A673 (cell line): ENCODE results near the gene YIPF3. TPM values are rescaled to one million over a fixed set of nuclear protein-coding genes. Genes with fewer than 3 reads are reported as not detected.

Experiments used
- BruUV-seq: library from RNA; stranded (reverse); fragments of 400-500 nt; replicated peaks from 2 replicates; lab custom pipeline; 2021; lab: Mats Ljungman, UMichigan
- CTCF ChIA-PET: fragments of 300-600 bp; sonication (Branson Sonifier 250); formaldehyde crosslinking; loops from one replicate; lab custom pipeline; 2022; ENCODE audit warnings: antibody characterized with exemption; lab: Charles Lee
- POLR2A ChIA-PET: fragments of 300-600 bp; sonication (Branson Sonifier 250); formaldehyde crosslinking; loops from one replicate; lab custom pipeline; 2022; ENCODE audit warnings: antibody characterized with exemption; ENCODE audit not compliant: low non-redundant PET; lab: Charles Lee
- DNase-seq: peaks from one replicate; pipeline ENCODE4 v3.0.0-alpha.2; 2015; ENCODE audit warnings: low spot score
- H3K27ac ChIP-seq: fragments of 200-600 bp; sonication (generic); 2 replicates; pipeline ENCODE4 v1.5.1; 2016; ENCODE audit warnings: mixed run types, low read depth, mild to moderate bottlenecking, mixed read lengths, antibody characterized with exemption, low read length; ENCODE audit not compliant: poor library complexity, severe bottlenecking
- H3K27me3 ChIP-seq: fragments of 200-600 bp; sonication (generic); replicated peaks from 2 replicates; pipeline ENCODE4 v1.6.1; 2017; ENCODE audit warnings: mixed run types, low read depth, mild to moderate bottlenecking, mixed read lengths, antibody characterized with exemption, low read length; ENCODE audit not compliant: insufficient read depth, poor library complexity
- H3K36me3 ChIP-seq: fragments of 200-600 bp; sonication (generic); 2 replicates; pipeline ENCODE4 v1.6.1; 2016; ENCODE audit warnings: mixed run types, mild to moderate bottlenecking, mixed read lengths, antibody characterized with exemption, low read length; ENCODE audit not compliant: insufficient read depth, poor library complexity, severe bottlenecking
- H3K4me1 ChIP-seq: fragments of 200-600 bp; sonication (generic); 2 replicates; pipeline ENCODE4 v1.6.1; 2017; ENCODE audit warnings: mixed run types, mild to moderate bottlenecking, mixed read lengths, antibody characterized with exemption, low read length; ENCODE audit not compliant: insufficient read depth, poor library complexity, severe bottlenecking
- H3K4me3 ChIP-seq: fragments of 200-600 bp; sonication (generic); 2 replicates; pipeline ENCODE4 v1.5.1; 2016; ENCODE audit warnings: low read depth, mixed run types, mild to moderate bottlenecking, mixed read lengths, low read length; ENCODE audit not compliant: poor library complexity, severe bottlenecking
- H3K9me3 ChIP-seq: fragments of 200-600 bp; sonication (generic); 2 replicates; pipeline ENCODE4 v1.6.1; 2016; ENCODE audit warnings: mixed run types, low read depth, mild to moderate bottlenecking, mixed read lengths, antibody characterized with exemption, low read length; ENCODE audit not compliant: poor library complexity, severe bottlenecking
- CTCF ChIP-seq: fragments of 300-800, 200-600 bp; sonication (generic); conservative IDR thresholded peaks from 2 replicates; pipeline ENCODE4 v1.5.1; 2017; ENCODE audit warnings: low read depth, mild to moderate bottlenecking, antibody characterized with exemption, low read length, moderate library complexity, mixed read lengths
- EZH2 ChIP-seq: fragments of 200-600 bp; sonication (generic); IDR thresholded peaks from 2 replicates; pipeline ENCODE4 v1.6.1; 2017; ENCODE audit warnings: borderline replicate concordance, low read depth, mild to moderate bottlenecking, mixed read lengths, antibody characterized with exemption, low read length; ENCODE audit not compliant: poor library complexity, severe bottlenecking
- intact Hi-C: fragments of 100-400 bp; cut with micrococcal nuclease; formaldehyde crosslinking; loops from one replicate; pipeline ENCODE4 v1.10.0; 2022; ENCODE audit not compliant: unreplicated experiment
- total RNA-seq: library from RNA; stranded (reverse); gene quantifications from 2 replicates; pipeline ENCODE4 v1.2.3, GENCODE V29; 2021

Gene YIPF3
- total RNA-seq, 1 experiment from 2014 or later, result 75.1 TPM

- no TSS peak for BruUV-seq
- TF ChIP-seq EZH2 (no peak), CTCF (no peak)
- no peaks in the 10 kb centered on the region for H3K9me3 ChIP-seq
- peaks cover 61% of the 10 kb centered on the region for H3K36me3 ChIP-seq
- ChIA-PET CTCF (no interaction called here), POLR2A (interaction anchor here (0.6 to 0.7 kb wide), 2 partner anchors 51 to 194 kb away, joined by 3 read pairs; no protein-coding TSS in a partner anchor)
- peaks cover 12% of the 10 kb centered on the region for H3K4me1 ChIP-seq
- DNase-seq, result no peak
- H3K4me3 ChIP-seq, result peak overlapping the region; percentile 89
- peak overlapping the region; percentile 88 for H3K27ac ChIP-seq
- intact Hi-C loops, result no loop called here
- H3K27me3 ChIP-seq, result no peaks in the 10 kb centered on the region
Observed at GRCh38 chr6:43516367-43516696, 394 bp downstream of the YIPF3 start.

GRCh38 chr6:43515808-43516207, 918 bp downstream of the YIPF3 start:
- Histone ChIP-seq H3K4me1 (peaks cover 12% of the 10 kb centered on the region), H3K36me3 (peaks cover 61% of the 10 kb centered on the region), H3K4me3 (peak overlapping the region; percentile 89), H3K9me3 (no peaks in the 10 kb centered on the region), H3K27ac (peak overlapping the region; percentile 88), H3K27me3 (no peaks in the 10 kb centered on the region)
- CTCF ChIA-PET, result no interaction called here
- no peak for DNase-seq
- POLR2A ChIA-PET, result interaction anchor here (0.7 kb wide), 1 partner anchor 194 kb away, joined by 3 read pairs; no protein-coding TSS in a partner anchor
- intact Hi-C loops, result no loop called here
- TSS peak; percentile 71 for BruUV-seq
- TF ChIP-seq CTCF (no peak), EZH2 (no peak)

GRCh38 chr6:43511824-43512415, 4.8 kb downstream of the YIPF3 start:
- no peak for DNase-seq
- no peaks in the 10 kb centered on the region for H3K9me3 ChIP-seq
- BruUV-seq, result no TSS peak
- no peak overlapping the region for H3K4me3 ChIP-seq
- H3K4me1 ChIP-seq, result peaks cover 12% of the 10 kb centered on the region
- peaks cover 43% of the 10 kb centered on the region for H3K36me3 ChIP-seq
- intact Hi-C loops, result no loop called here
- ChIA-PET CTCF (no interaction called here), POLR2A (no interaction called here)
- no peaks in the 10 kb centered on the region for H3K27me3 ChIP-seq
- TF ChIP-seq EZH2 (no peak), CTCF (no peak)
- H3K27ac ChIP-seq, result no peak overlapping the region
